GM23338 (cell line): ENCODE results near the gene DSC2. TPM values are rescaled to one million over a fixed set of nuclear protein-coding genes. Genes with fewer than 3 reads are reported as not detected.

ENCODE experiments used
- ATAC-seq: fragments of 200-7000 bp; cut with Tn5 transposase; 3 replicates; pipeline ENCODE4 v1.9.1; 2020
- DNase-seq: peaks from one replicate; pipeline ENCODE4 v3.0.0-alpha.2; 2015; ENCODE audit warnings: low spot score
- H2AFZ ChIP-seq: fragments of 200-600 bp; sonication (generic); 2 replicates; pipeline ENCODE4 v1.8.0; 2016; ENCODE audit warnings: antibody characterized with exemption, mild to moderate bottlenecking, moderate library complexity
- H3F3A ChIP-seq: fragments of 200-600 bp; sonication (generic); replicated peaks from 2 replicates; pipeline ENCODE4 v1.8.0; 2017; ENCODE audit warnings: antibody characterized with exemption, mixed run types, low read depth
- H3K27ac ChIP-seq: fragments of 200-600 bp; sonication (generic); 2 replicates; pipeline ENCODE4 v1.6.1; 2016; ENCODE audit warnings: low read depth
- H3K27me3 ChIP-seq: fragments of 200-600 bp; sonication (generic); 2 replicates; pipeline ENCODE4 v1.8.0; 2016; ENCODE audit warnings: mild to moderate bottlenecking, mixed run types, moderate library complexity; ENCODE audit not compliant: insufficient read depth
- H3K36me3 ChIP-seq: fragments of 200-600 bp; sonication (generic); 2 replicates; pipeline ENCODE4 v1.8.0; 2016; ENCODE audit warnings: mild to moderate bottlenecking; ENCODE audit not compliant: insufficient read depth
- H3K4me1 ChIP-seq: fragments of 200-600 bp; sonication (generic); 2 replicates; pipeline ENCODE4 v1.8.0; 2016; ENCODE audit warnings: mild to moderate bottlenecking, moderate library complexity; ENCODE audit not compliant: insufficient read depth
- H3K4me2 ChIP-seq: fragments of 200-600 bp; sonication (generic); 2 replicates; pipeline ENCODE4 v1.7.1; 2017; ENCODE audit warnings: mixed run types
- H3K4me3 ChIP-seq: fragments of 200-600 bp; sonication (generic); 2 replicates; pipeline ENCODE4 v1.6.1; 2016; ENCODE audit warnings: mixed run types
- H3K79me2 ChIP-seq: fragments of 200-600 bp; sonication (generic); replicated peaks from 2 replicates; pipeline ENCODE4 v1.8.0; 2017; ENCODE audit warnings: mild to moderate bottlenecking; ENCODE audit not compliant: insufficient read depth
- H3K9me2 ChIP-seq: fragments of 200-600 bp; sonication (generic); 2 replicates; pipeline ENCODE4 v1.8.0; 2017; ENCODE audit not compliant: insufficient read depth
- H4K20me1 ChIP-seq: fragments of 200-600 bp; sonication (generic); replicated peaks from 2 replicates; pipeline ENCODE4 v1.8.0; 2017; ENCODE audit warnings: mild to moderate bottlenecking; ENCODE audit not compliant: insufficient read depth
- H3K27ac Mint-ChIP-seq: 2 replicates; pipeline ENCODE4 v1.8.0; 2020; ENCODE audit warnings: inconsistent platforms, mild to moderate bottlenecking, moderate library complexity, mixed read lengths
- H3K27me3 Mint-ChIP-seq: 3 replicates; pipeline ENCODE4 v1.8.0; 2022; ENCODE audit warnings: low read depth, mild to moderate bottlenecking, moderate library complexity, mixed read lengths, inconsistent platforms; ENCODE audit not compliant: insufficient read depth, poor library complexity
- H3K36me3 Mint-ChIP-seq: 3 replicates; pipeline ENCODE4 v1.8.0; 2021; ENCODE audit warnings: low read depth, mild to moderate bottlenecking, inconsistent platforms, moderate library complexity, mixed read lengths
- H3K4me1 Mint-ChIP-seq: 3 replicates; pipeline ENCODE4 v1.8.0; 2020; ENCODE audit warnings: mild to moderate bottlenecking, inconsistent platforms, mixed read lengths
- H3K4me3 Mint-ChIP-seq: 3 replicates; pipeline ENCODE4 v1.8.0; 2021; ENCODE audit warnings: moderate library complexity, mild to moderate bottlenecking, inconsistent platforms, mixed read lengths
- H3K9me3 Mint-ChIP-seq: 3 replicates; pipeline ENCODE4 v1.8.0; 2020; ENCODE audit warnings: moderate library complexity, mild to moderate bottlenecking, inconsistent platforms, mixed read lengths
- CREB1 ChIP-seq: fragments of 250-450 bp; sonication (Bioruptor Pico); IDR thresholded peaks from 2 replicates; pipeline ENCODE4 v1.5.0; 2020; ENCODE audit warnings: low read depth, mild to moderate bottlenecking, moderate library complexity
- CTCF ChIP-seq, 2 experiments: fragments of 200-600 bp in 1 of 2; sonication (generic) in 1 of 2; conservative IDR thresholded peaks; 2 replicates each; pipeline versions ENCODE4 v1.5.1 to v1.6.1; 2016 to 2017; ENCODE audit warnings: antibody characterized with exemption in 2 of 2, low read depth in 2 of 2, mild to moderate bottlenecking in 2 of 2, moderate library complexity in 1 of 2
- ETS1 ChIP-seq: IDR thresholded peaks from 2 replicates; pipeline ENCODE4 v1.6.1; 2016; ENCODE audit warnings: antibody characterized with exemption
- EZH2 ChIP-seq: fragments of 200-600 bp; sonication (generic); IDR thresholded peaks from one replicate; pipeline ENCODE4 v1.8.0; 2017; ENCODE audit warnings: antibody characterized with exemption, mild to moderate bottlenecking, low read depth; ENCODE audit not compliant: unreplicated experiment
- EZH2phosphoT487 ChIP-seq: fragments of 200-600 bp; sonication (generic); IDR thresholded peaks from one replicate; pipeline ENCODE4 v1.8.1; 2018; ENCODE audit warnings: antibody characterized with exemption; ENCODE audit not compliant: unreplicated experiment
- JUNB ChIP-seq: IDR thresholded peaks from one replicate; pipeline ENCODE4 v1.6.1; 2016; ENCODE audit warnings: antibody characterized with exemption; ENCODE audit not compliant: unreplicated experiment
- NANOG ChIP-seq: IDR thresholded peaks from 2 replicates; pipeline ENCODE4 v1.6.1; 2016; ENCODE audit warnings: antibody characterized with exemption, borderline replicate concordance
- POLR2AphosphoS5 ChIP-seq: IDR thresholded peaks from 2 replicates; pipeline ENCODE4 v1.6.1; 2016; ENCODE audit warnings: antibody characterized with exemption, low read depth
- STAT1 ChIP-seq: IDR thresholded peaks from one replicate; pipeline ENCODE4 v1.6.1; 2016; ENCODE audit warnings: antibody characterized with exemption; ENCODE audit not compliant: unreplicated experiment
- ZNF114 ChIP-seq: fragments of 250-450 bp; sonication (Bioruptor Pico); IDR thresholded peaks from 2 replicates; pipeline ENCODE4 v1.5.0; 2020; ENCODE audit warnings: mild to moderate bottlenecking, moderate library complexity
- ZNF331 ChIP-seq: fragments of 250-450 bp; sonication (Bioruptor Pico); IDR thresholded peaks from 2 replicates; pipeline ENCODE4 v1.5.0; 2020; ENCODE audit warnings: low read depth, mild to moderate bottlenecking, moderate library complexity
- long read RNA-seq: library from polyadenylated mRNA; unstranded; transcript quantifications from one replicate; pipeline ENCODE4 v2.0.0, GENCODE V29; 2020; ENCODE audit not compliant: unreplicated experiment
- polyA plus RNA-seq: library from polyadenylated mRNA; unstranded; fragments of >200 nt; fragmentation: Nextera tagmentation; extraction: Ambion mirVana; gene quantifications from 2 replicates; pipeline ENCODE4 v1.2.1, GENCODE V29; 2016
- total RNA-seq: library from RNA; depleted of rRNA; stranded (reverse); fragments of >200 nt; shearing (Covaris generic); gene quantifications from 2 replicates; pipeline ENCODE4 v1.2.3, GENCODE V29; 2014; rRNA removed
- TF ChIP-seq, protein P1 (sequence below): IDR thresholded peaks from one replicate; pipeline ENCODE4 v1.6.1; 2018; ENCODE audit warnings: antibody characterized with exemption; ENCODE audit not compliant: unreplicated experiment
- TF ChIP-seq, protein P2 (sequence below): fragments of 250-450 bp; sonication (Bioruptor Pico); IDR thresholded peaks from 2 replicates; pipeline ENCODE4 v1.5.0; 2020; ENCODE audit warnings: mild to moderate bottlenecking, moderate library complexity

Gene DSC2
- total RNA-seq: 20.4 and 23.6 TPM in 2 replicates
- 7.9 and 10.5 TPM in 2 replicates for polyA plus RNA-seq
- long read RNA-seq, partial matches to known transcripts: 16 of 17 reads
- long read RNA-seq, other reads (novel, unspliced or antisense): 1 of 17 reads

- peaks cover 4% of the 10 kb centered on the region for H3K27me3 Mint-ChIP-seq
- Histone ChIP-seq H3K36me3 (no peaks in the 10 kb centered on the region), H3K79me2 (peaks cover 31% of the 10 kb centered on the region), H3K27me3 (peaks cover 6% of the 10 kb centered on the region; the same call in 1 of the 2 replicates), H4K20me1 (no peaks in the 10 kb centered on the region), H3F3A (no peaks in the 10 kb centered on the region), H2AFZ (peak within 1 kb of the TSS; percentile 95), H3K9me2 (no peaks in the 10 kb centered on the region), H3K4me2 (peak within 1 kb of the TSS; percentile 79), H3K4me3 (peak within 1 kb of the TSS; percentile 88), H3K4me1 (peaks cover 20% of the 10 kb centered on the region), H3K27ac (peak within 1 kb of the TSS; percentile 57)
- H3K27ac Mint-ChIP-seq: peak within 1 kb of the TSS; percentile 98
- no peaks in the 10 kb centered on the region for H3K36me3 Mint-ChIP-seq
- TF ChIP-seq, protein P1, sequence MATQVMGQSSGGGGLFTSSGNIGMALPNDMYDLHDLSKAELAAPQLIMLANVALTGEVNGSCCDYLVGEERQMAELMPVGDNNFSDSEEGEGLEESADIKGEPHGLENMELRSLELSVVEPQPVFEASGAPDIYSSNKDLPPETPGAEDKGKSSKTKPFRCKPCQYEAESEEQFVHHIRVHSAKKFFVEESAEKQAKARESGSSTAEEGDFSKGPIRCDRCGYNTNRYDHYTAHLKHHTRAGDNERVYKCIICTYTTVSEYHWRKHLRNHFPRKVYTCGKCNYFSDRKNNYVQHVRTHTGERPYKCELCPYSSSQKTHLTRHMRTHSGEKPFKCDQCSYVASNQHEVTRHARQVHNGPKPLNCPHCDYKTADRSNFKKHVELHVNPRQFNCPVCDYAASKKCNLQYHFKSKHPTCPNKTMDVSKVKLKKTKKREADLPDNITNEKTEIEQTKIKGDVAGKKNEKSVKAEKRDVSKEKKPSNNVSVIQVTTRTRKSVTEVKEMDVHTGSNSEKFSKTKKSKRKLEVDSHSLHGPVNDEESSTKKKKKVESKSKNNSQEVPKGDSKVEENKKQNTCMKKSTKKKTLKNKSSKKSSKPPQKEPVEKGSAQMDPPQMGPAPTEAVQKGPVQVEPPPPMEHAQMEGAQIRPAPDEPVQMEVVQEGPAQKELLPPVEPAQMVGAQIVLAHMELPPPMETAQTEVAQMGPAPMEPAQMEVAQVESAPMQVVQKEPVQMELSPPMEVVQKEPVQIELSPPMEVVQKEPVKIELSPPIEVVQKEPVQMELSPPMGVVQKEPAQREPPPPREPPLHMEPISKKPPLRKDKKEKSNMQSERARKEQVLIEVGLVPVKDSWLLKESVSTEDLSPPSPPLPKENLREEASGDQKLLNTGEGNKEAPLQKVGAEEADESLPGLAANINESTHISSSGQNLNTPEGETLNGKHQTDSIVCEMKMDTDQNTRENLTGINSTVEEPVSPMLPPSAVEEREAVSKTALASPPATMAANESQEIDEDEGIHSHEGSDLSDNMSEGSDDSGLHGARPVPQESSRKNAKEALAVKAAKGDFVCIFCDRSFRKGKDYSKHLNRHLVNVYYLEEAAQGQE: no peak
- TF ChIP-seq, protein P2, sequence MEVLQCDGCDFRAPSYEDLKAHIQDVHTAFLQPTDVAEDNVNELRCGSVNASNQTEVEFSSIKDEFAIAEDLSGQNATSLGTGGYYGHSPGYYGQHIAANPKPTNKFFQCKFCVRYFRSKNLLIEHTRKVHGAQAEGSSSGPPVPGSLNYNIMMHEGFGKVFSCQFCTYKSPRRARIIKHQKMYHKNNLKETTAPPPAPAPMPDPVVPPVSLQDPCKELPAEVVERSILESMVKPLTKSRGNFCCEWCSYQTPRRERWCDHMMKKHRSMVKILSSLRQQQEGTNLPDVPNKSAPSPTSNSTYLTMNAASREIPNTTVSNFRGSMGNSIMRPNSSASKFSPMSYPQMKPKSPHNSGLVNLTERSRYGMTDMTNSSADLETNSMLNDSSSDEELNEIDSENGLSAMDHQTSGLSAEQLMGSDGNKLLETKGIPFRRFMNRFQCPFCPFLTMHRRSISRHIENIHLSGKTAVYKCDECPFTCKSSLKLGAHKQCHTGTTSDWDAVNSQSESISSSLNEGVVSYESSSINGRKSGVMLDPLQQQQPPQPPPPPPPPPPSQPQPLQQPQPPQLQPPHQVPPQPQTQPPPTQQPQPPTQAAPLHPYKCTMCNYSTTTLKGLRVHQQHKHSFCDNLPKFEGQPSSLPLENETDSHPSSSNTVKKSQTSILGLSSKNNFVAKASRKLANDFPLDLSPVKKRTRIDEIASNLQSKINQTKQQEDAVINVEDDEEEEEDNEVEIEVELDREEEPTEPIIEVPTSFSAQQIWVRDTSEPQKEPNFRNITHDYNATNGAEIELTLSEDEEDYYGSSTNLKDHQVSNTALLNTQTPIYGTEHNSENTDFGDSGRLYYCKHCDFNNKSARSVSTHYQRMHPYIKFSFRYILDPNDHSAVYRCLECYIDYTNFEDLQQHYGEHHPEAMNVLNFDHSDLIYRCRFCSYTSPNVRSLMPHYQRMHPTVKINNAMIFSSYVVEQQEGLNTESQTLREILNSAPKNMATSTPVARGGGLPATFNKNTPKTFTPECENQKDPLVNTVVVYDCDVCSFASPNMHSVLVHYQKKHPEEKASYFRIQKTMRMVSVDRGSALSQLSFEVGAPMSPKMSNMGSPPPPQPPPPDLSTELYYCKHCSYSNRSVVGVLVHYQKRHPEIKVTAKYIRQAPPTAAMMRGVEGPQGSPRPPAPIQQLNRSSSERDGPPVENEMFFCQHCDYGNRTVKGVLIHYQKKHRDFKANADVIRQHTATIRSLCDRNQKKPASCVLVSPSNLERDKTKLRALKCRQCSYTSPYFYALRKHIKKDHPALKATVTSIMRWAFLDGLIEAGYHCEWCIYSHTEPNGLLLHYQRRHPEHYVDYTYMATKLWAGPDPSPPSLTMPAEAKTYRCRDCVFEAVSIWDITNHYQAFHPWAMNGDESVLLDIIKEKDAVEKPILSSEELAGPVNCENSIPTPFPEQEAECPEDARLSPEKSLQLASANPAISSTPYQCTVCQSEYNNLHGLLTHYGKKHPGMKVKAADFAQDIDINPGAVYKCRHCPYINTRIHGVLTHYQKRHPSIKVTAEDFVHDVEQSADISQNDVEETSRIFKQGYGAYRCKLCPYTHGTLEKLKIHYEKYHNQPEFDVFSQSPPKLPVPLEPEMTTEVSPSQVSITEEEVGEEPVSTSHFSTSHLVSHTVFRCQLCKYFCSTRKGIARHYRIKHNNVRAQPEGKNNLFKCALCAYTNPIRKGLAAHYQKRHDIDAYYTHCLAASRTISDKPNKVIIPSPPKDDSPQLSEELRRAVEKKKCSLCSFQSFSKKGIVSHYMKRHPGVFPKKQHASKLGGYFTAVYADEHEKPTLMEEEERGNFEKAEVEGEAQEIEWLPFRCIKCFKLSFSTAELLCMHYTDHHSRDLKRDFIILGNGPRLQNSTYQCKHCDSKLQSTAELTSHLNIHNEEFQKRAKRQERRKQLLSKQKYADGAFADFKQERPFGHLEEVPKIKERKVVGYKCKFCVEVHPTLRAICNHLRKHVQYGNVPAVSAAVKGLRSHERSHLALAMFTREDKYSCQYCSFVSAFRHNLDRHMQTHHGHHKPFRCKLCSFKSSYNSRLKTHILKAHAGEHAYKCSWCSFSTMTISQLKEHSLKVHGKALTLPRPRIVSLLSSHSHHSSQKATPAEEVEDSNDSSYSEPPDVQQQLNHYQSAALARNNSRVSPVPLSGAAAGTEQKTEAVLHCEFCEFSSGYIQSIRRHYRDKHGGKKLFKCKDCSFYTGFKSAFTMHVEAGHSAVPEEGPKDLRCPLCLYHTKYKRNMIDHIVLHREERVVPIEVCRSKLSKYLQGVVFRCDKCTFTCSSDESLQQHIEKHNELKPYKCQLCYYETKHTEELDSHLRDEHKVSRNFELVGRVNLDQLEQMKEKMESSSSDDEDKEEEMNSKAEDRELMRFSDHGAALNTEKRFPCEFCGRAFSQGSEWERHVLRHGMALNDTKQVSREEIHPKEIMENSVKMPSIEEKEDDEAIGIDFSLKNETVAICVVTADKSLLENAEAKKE (CRISPR knock-in tag): no peak
- TF ChIP-seq EZH2phosphoT487: no peak
- TF ChIP-seq EZH2: no peak
- TF ChIP-seq ETS1: no peak
- TF ChIP-seq ZNF331: no peak
- TF ChIP-seq JUNB: no peak
- peak; percentile 65 for TF ChIP-seq POLR2AphosphoS5
- no peak for TF ChIP-seq STAT1
- 0 out of 2 replicates have a peak, but pooled peaks have one; percentile 22 for TF ChIP-seq CREB1 (CRISPR knock-in tag)
- no peak for TF ChIP-seq NANOG
- TF ChIP-seq CTCF (conservative IDR thresholded peaks at IDR 0.05; ENCODE audit: low read depth in 2 of 2): no peak
- TF ChIP-seq ZNF114: no peak
- H3K4me1 Mint-ChIP-seq: peaks cover 31% of the 10 kb centered on the region
- ATAC-seq (peak; percentile 74), DNase-seq (peak; percentile 72)
- no peaks in the 10 kb centered on the region for H3K9me3 Mint-ChIP-seq
- peak within 1 kb of the TSS; percentile 80 for H3K4me3 Mint-ChIP-seq
Measured at GRCh38 chr18:31102025-31102684, at the start of gene DSC2. Gene DSC2, minus strand, starts transcription at chr18:31102421. Its CDS starts 450 bp downstream, at chr18:31101971.
